MM.1S (cell line): Measurements from ENCODE around the gene AKIRIN1.

Source experiments
- CTCF ChIP-seq: fragments of 300-600 bp; sonication (generic); IDR thresholded peaks from 2 replicates; pipeline ENCODE4 v1.5.1; 2016; ENCODE audit warnings: antibody characterized with exemption, low read length, mixed read lengths
- EZH2 ChIP-seq: fragments of 300-600 bp; sonication (generic); optimal IDR thresholded peaks from 2 replicates; pipeline ENCODE3; 2017; ENCODE audit warnings: low read depth, mild to moderate bottlenecking, antibody characterized with exemption, low read length, mixed read lengths
- EZH2phosphoT487 ChIP-seq: fragments of 300-600 bp; sonication (generic); IDR thresholded peaks from 2 replicates; pipeline ENCODE4 v1.6.1; 2018; ENCODE audit warnings: antibody characterized with exemption, low read length

- no peak for TF ChIP-seq CTCF
- TF ChIP-seq EZH2phosphoT487, result no peak
- no peak for TF ChIP-seq EZH2
These were observed 40.5 kb upstream of the AKIRIN1 start for GRCh38 chr1:38950553-38950952.
